ENCODE measurements around the gene OR6A2.
"Not testable (repeated sequence)": the region's sequence is repeated elsewhere in the genome, so short reads cannot be mapped to it uniquely, and the experiment has no call there.

OR6A2 gene

GRCh38 chr11:6813656-6814055 is 14.2 kb upstream of the OR6A2 start:
- H3K27me3 ChIP-seq (ENCODE audit: insufficient read depth, low read depth) = no peaks in the 10 kb centered on the region
- H3K9ac ChIP-seq = no peak overlapping the region
- no peaks in the 10 kb centered on the region for H3K79me2 ChIP-seq (ENCODE audit: insufficient read depth, low read depth)
- no peak overlapping the region for H3K4me2 ChIP-seq
- no peak overlapping the region for H3K4me3 ChIP-seq (IDR thresholded peaks at IDR 0.05; ENCODE audit: insufficient read depth, low read depth, low read length)
- no peaks in the 10 kb centered on the region for H4K20me1 ChIP-seq (ENCODE audit: insufficient read depth)
- TF ChIP-seq CTCF (conservative IDR thresholded peaks at IDR 0.05; ENCODE audit: low read depth, low read length) = no peak
- no peak overlapping the region for H2AFZ ChIP-seq (ENCODE audit: low read depth)
- no peaks in the 10 kb centered on the region for H3K36me3 ChIP-seq (ENCODE audit: insufficient read depth)
- H3K4me1 ChIP-seq (ENCODE audit: low read depth, poor library complexity, severe bottlenecking) = no peaks in the 10 kb centered on the region
- H3K27ac ChIP-seq = no peak overlapping the region

- no peak overlapping the region for H3K9ac ChIP-seq
- no peaks in the 10 kb centered on the region for H4K20me1 ChIP-seq (ENCODE audit: insufficient read depth)
- H3K4me1 ChIP-seq (ENCODE audit: low read depth, poor library complexity, severe bottlenecking) = no peaks in the 10 kb centered on the region
- TF ChIP-seq CTCF (conservative IDR thresholded peaks at IDR 0.05; ENCODE audit: low read depth, low read length) = peak; percentile 89
- no peaks in the 10 kb centered on the region for H3K27me3 ChIP-seq (ENCODE audit: insufficient read depth, low read depth)
- no peak overlapping the region for H2AFZ ChIP-seq (ENCODE audit: low read depth)
- no peaks in the 10 kb centered on the region for H3K36me3 ChIP-seq (ENCODE audit: insufficient read depth)
- H3K4me2 ChIP-seq = no peak overlapping the region
- H3K27ac ChIP-seq = no peak overlapping the region
- H3K79me2 ChIP-seq (ENCODE audit: insufficient read depth, low read depth) = no peaks in the 10 kb centered on the region
- H3K4me3 ChIP-seq (IDR thresholded peaks at IDR 0.05; ENCODE audit: insufficient read depth, low read depth, low read length) = no peak overlapping the region
These were observed 13.0 kb upstream of the OR6A2 start for GRCh38 chr11:6812390-6813005.

GRCh38 chr11:6801075-6801474 is 1.6 kb upstream of the OR6A2 start:
- H3K4me2 ChIP-seq; H3K4me1 ChIP-seq (ENCODE audit: low read depth, poor library complexity, severe bottlenecking); H3K36me3 ChIP-seq (ENCODE audit: insufficient read depth); H3K4me3 ChIP-seq (IDR thresholded peaks at IDR 0.05; ENCODE audit: insufficient read depth, low read depth, low read length); H2AFZ ChIP-seq (ENCODE audit: low read depth); H3K79me2 ChIP-seq (ENCODE audit: insufficient read depth, low read depth); H3K9ac ChIP-seq; H4K20me1 ChIP-seq (ENCODE audit: insufficient read depth); H3K27me3 ChIP-seq (ENCODE audit: insufficient read depth, low read depth); H3K27ac ChIP-seq: not testable (repeated sequence)

- Histone ChIP-seq H3K4me3 (IDR thresholded peaks at IDR 0.05; ENCODE audit: insufficient read depth, low read depth, low read length) (no peak overlapping the region), H3K4me1 (ENCODE audit: low read depth, poor library complexity, severe bottlenecking) (no peaks in the 10 kb centered on the region), H2AFZ (ENCODE audit: low read depth) (no peak overlapping the region), H3K36me3 (ENCODE audit: insufficient read depth) (no peaks in the 10 kb centered on the region), H3K27ac (no peak overlapping the region), H3K79me2 (ENCODE audit: insufficient read depth, low read depth) (no peaks in the 10 kb centered on the region), H3K4me2 (no peak overlapping the region), H3K9ac (no peak overlapping the region), H4K20me1 (ENCODE audit: insufficient read depth) (no peaks in the 10 kb centered on the region), H3K27me3 (ENCODE audit: insufficient read depth, low read depth) (no peaks in the 10 kb centered on the region)
- no peak for TF ChIP-seq CTCF (conservative IDR thresholded peaks at IDR 0.05; ENCODE audit: low read depth, low read length)
These were observed 4.8 kb downstream of the OR6A2 start for GRCh38 chr11:6794639-6795038.

GRCh38 chr11:6790546-6790945 is 8.9 kb downstream of the OR6A2 start:
- H4K20me1 ChIP-seq (ENCODE audit: insufficient read depth) = no peaks in the 10 kb centered on the region
- no peak overlapping the region for H2AFZ ChIP-seq (ENCODE audit: low read depth)
- no peaks in the 10 kb centered on the region for H3K4me1 ChIP-seq (ENCODE audit: low read depth, poor library complexity, severe bottlenecking)
- H3K27me3 ChIP-seq (ENCODE audit: insufficient read depth, low read depth) = no peaks in the 10 kb centered on the region
- TF ChIP-seq CTCF (conservative IDR thresholded peaks at IDR 0.05; ENCODE audit: low read depth, low read length) = no peak
- H3K36me3 ChIP-seq (ENCODE audit: insufficient read depth) = no peaks in the 10 kb centered on the region
- H3K9ac ChIP-seq = no peak overlapping the region
- H3K27ac ChIP-seq = no peak overlapping the region
- H3K4me3 ChIP-seq (IDR thresholded peaks at IDR 0.05; ENCODE audit: insufficient read depth, low read depth, low read length) = no peak overlapping the region
- no peak overlapping the region for H3K4me2 ChIP-seq
- H3K79me2 ChIP-seq (ENCODE audit: insufficient read depth, low read depth) = no peaks in the 10 kb centered on the region

All from KMS-11 (cell line).